Uterus (tissue), 2 donors: Measurements from ENCODE around the gene GRM8.

Experiments used
- CTCF ChIP-seq, 4 experiments: fragments of 200-600 bp in 2 of 4; fragments of 450-650 bp in 2 of 4; sonication (generic) in 2 of 4; IDR thresholded peaks; one replicate each; pipeline ENCODE4 v1.5.1; 2016 to 2019; ENCODE audit warnings: antibody characterized with exemption in 4 of 4, mild to moderate bottlenecking in 2 of 4, moderate library complexity in 1 of 4
- POLR2A ChIP-seq, 2 donors: fragments of 450-650 bp; IDR thresholded peaks; one replicate each; pipeline ENCODE4 v1.6.1; 2016; ENCODE audit warnings: antibody characterized with exemption in 2 of 2, mild to moderate bottlenecking in 1 of 2, moderate library complexity in 1 of 2

GRCh38 chr7:127150543-127150942 is 102.2 kb downstream of the GRM8 start:
- TF ChIP-seq CTCF (IDR thresholded peaks at IDR 0.05) (no peak), POLR2A (IDR thresholded peaks at IDR 0.05) (no peak)
